GM12878 (cell line): Measurements from ENCODE around the gene DOK7. TPM values are rescaled to one million over a fixed set of nuclear protein-coding genes. Genes with fewer than 3 reads are reported as not detected.

ENCODE experiments used
- ATAC-seq: fragments of 200-7000 bp; cut with Tn5 transposase; 3 replicates; pipeline ENCODE4 v1.9.1; 2020; ENCODE audit warnings: mild to moderate bottlenecking, moderate library complexity
- BruUV-seq: library from RNA; stranded (reverse); fragments of 400-500 nt; replicated peaks from 2 replicates; lab custom pipeline; 2021; lab: Mats Ljungman, UMichigan
- CTCF ChIA-PET: fragments of 300-600 bp; sonication (Branson Sonifier 250); formaldehyde crosslinking; extraction: SDS; loops from one replicate; lab custom pipeline; 2021; ENCODE audit warnings: inconsistent platforms; lab: Yijun Ruan, JAX
- POLR2A ChIA-PET: fragments of 350-600 bp; formaldehyde crosslinking; extraction: SDS; loops from one replicate; lab custom pipeline; 2021; ENCODE audit warnings: inconsistent platforms; lab: Charles Lee
- RAD21 ChIA-PET: fragments of 300-600 bp; sonication (Branson Sonifier 250); formaldehyde crosslinking; loops from one replicate; lab custom pipeline; 2023; ENCODE audit warnings: antibody characterized with exemption; ENCODE audit not compliant: unreplicated experiment; lab: Charles Lee
- SMC1A ChIA-PET: fragments of 300-600 bp; sonication (Branson Sonifier 250); formaldehyde crosslinking; loops from one replicate; lab custom pipeline; 2023; ENCODE audit not compliant: unreplicated experiment, uncharacterized antibody; lab: Charles Lee
- DNase-seq: peaks from one replicate; pipeline ENCODE4 v3.0.0-alpha.2; 2011; ENCODE audit warnings: low read depth, low spot score
- FAIRE-seq: peaks from 3 replicates; lab custom pipeline; 2011; peaks lifted over from hg19 to GRCh38; lab: Jason Lieb, UNC
- H2AFZ ChIP-seq: 2 replicates; pipeline ENCODE4 v1.6.0; 2011; ENCODE audit warnings: low read depth, low read length, control low read depth; ENCODE audit not compliant: control insufficient read depth
- H3K27ac ChIP-seq: 2 replicates; pipeline ENCODE4 v1.5.1; 2011; ENCODE audit warnings: control low read depth; ENCODE audit not compliant: control insufficient read depth, insufficient read depth
- H3K27me3 ChIP-seq, 2 experiments: replicated peaks in 1 of 2; 2 replicates each; pipeline versions ENCODE4 v1.6.0 to v1.6.1; 2011; ENCODE audit warnings: low read length in 1 of 2; ENCODE audit not compliant: control insufficient read depth in 2 of 2, insufficient read depth in 2 of 2
- H3K36me3 ChIP-seq, 2 experiments: 2 replicates each; pipeline ENCODE4 v1.5.1; 2011; ENCODE audit warnings: low read length in 1 of 2; ENCODE audit not compliant: control insufficient read depth in 2 of 2, insufficient read depth in 2 of 2
- H3K4me1 ChIP-seq: 2 replicates; pipeline ENCODE4 v1.6.1; 2011; ENCODE audit warnings: mild to moderate bottlenecking, low read length, moderate library complexity, mixed read lengths; ENCODE audit not compliant: control insufficient read depth, insufficient read depth
- H3K4me2 ChIP-seq: 2 replicates; pipeline ENCODE4 v1.6.0; 2011; ENCODE audit warnings: control low read depth; ENCODE audit not compliant: control insufficient read depth, insufficient read depth
- H3K4me3 ChIP-seq: fragments of 200-600 bp; sonication (generic); 2 replicates; pipeline ENCODE4 v1.5.1; 2016
- H3K79me2 ChIP-seq: 2 replicates; pipeline ENCODE4 v1.6.0; 2011; ENCODE audit warnings: low read length; ENCODE audit not compliant: control insufficient read depth, insufficient read depth
- H3K9ac ChIP-seq: 2 replicates; pipeline ENCODE4 v1.8.0; 2011; ENCODE audit warnings: low read length, control low read depth, mixed read lengths; ENCODE audit not compliant: control insufficient read depth, insufficient read depth
- H3K9me3 ChIP-seq: replicated peaks from 3 replicates; pipeline ENCODE4 v1.5.1; 2011; ENCODE audit warnings: mild to moderate bottlenecking, low read length; ENCODE audit not compliant: control insufficient read depth, insufficient read depth
- H4K20me1 ChIP-seq: 2 replicates; pipeline ENCODE4 v1.6.0; 2011; ENCODE audit not compliant: control insufficient read depth, insufficient read depth
- CBX5 ChIP-seq: sonication (generic); IDR thresholded peaks from 2 replicates; pipeline ENCODE4 v1.6.1; 2016; ENCODE audit warnings: low read depth, moderate library complexity, mild to moderate bottlenecking, inconsistent platforms
- CREB1 ChIP-seq: IDR thresholded peaks from 2 replicates; pipeline ENCODE4 v1.6.1; 2012; ENCODE audit warnings: low read depth, mild to moderate bottlenecking, inconsistent platforms
- NKRF ChIP-seq: fragments of 450-650 bp; conservative IDR thresholded peaks from 2 replicates; pipeline ENCODE4 v1.6.1; 2017; ENCODE audit warnings: mild to moderate bottlenecking, moderate library complexity
- POLR2A ChIP-seq: IDR thresholded peaks from 2 replicates; pipeline ENCODE4 v1.6.1; 2011; ENCODE audit warnings: low read depth, mild to moderate bottlenecking, low read length
- POLR2AphosphoS2 ChIP-seq: IDR thresholded peaks from 2 replicates; pipeline ENCODE4 v1.6.1; 2011; ENCODE audit warnings: low read depth, mild to moderate bottlenecking, low read length, improper control_type of control experiment, moderate library complexity
- YY1 ChIP-seq: IDR thresholded peaks from 2 replicates; pipeline ENCODE4 v1.6.1; 2011; ENCODE audit warnings: low read depth, mild to moderate bottlenecking, low read length
- WGBS: methylation state at CpG from one replicate; pipeline ENCODE4 v1.1.6; 2016; ENCODE audit warnings: low lambda C conversion rate; ENCODE audit not compliant: insufficient replicate concordance, insufficient coverage; ENCODE audit errors: missing lambda C conversion rate; 5-methylcytosine and 5-hydroxymethylcytosine counted together
- in situ Hi-C: fragments of 300-500 bp; cut with MboI; formaldehyde crosslinking; loops from 9 replicates; pipeline ENCODE4 v1.14.3; 2018; ENCODE audit warnings: mixed read lengths
- intact Hi-C: fragments of 100-400 bp; cut with micrococcal nuclease; formaldehyde crosslinking; loops from one replicate; pipeline ENCODE4 v1.14.2; 2022; ENCODE audit not compliant: unreplicated experiment
- polyA plus RNA-seq, 11 experiments: library from polyadenylated mRNA; depleted of rRNA in 4 of 11; unstranded in 6 of 11; stranded (reverse) in 5 of 11; fragments of >200 nt; fragmentation: Nextera tagmentation in 4 of 11; fragmentation: Illumina TruSeq in 1 of 11; extraction: Ambion mirVana in 4 of 11; extraction: Trizol in 1 of 11; gene quantifications; 1 replicate in 1 of 11; 2 replicates in 10 of 11; pipeline versions ENCODE4 v1.2.1 to v1.2.3, GENCODE V29; 2011 to 2016; ENCODE audit warnings: inconsistent platforms in 2 of 11, missing spikeins in 2 of 11, low read depth in 1 of 11
- total RNA-seq, 4 experiments: library from RNA; depleted of rRNA in 3 of 4; stranded (reverse); fragments of >200 nt in 3 of 4; fragmentation: Illumina TruSeq in 1 of 4; extraction: Trizol in 1 of 4; gene quantifications; 2 replicates each; pipeline versions ENCODE4 v1.2.1 to v1.2.3, GENCODE V29; 2013 to 2021

Gene DOK7
- total and polyA plus RNA-seq, 10 of the 15 experiments (the other 5 are each of a cell fraction or from before 2014, with no cell fraction given): 0.04 to 0.46 (median 0.18) TPM; not detected in 4

GRCh38 chr4:3500634-3501101 is 37.6 kb downstream of the DOK7 start:
- Histone ChIP-seq H3K36me3 (peaks cover 0 to 3% of the 10 kb centered on the region in 2 experiments; a peak in 2 of 4 replicates), H3K9ac (no peak overlapping the region), H3K27me3 (no peaks in the 10 kb centered on the region), H3K9me3 (no peaks in the 10 kb centered on the region), H2AFZ (no peak overlapping the region), H3K27ac (no peak overlapping the region), H3K4me3 (no peak overlapping the region), H3K4me2 (no peak overlapping the region), H3K4me1 (no peaks in the 10 kb centered on the region), H3K79me2 (no peaks in the 10 kb centered on the region), H4K20me1 (no peaks in the 10 kb centered on the region)
- ChIA-PET CTCF (no interaction called here), POLR2A (no interaction called here), SMC1A (no interaction called here), RAD21 (no interaction called here)
- 0 out of 2 replicates have a peak, but pooled peaks have one; percentile 30 for TF ChIP-seq POLR2A
- TF ChIP-seq YY1: no peak
- no peak for TF ChIP-seq NKRF
- no peak for DNase-seq
- in situ Hi-C loops: no loop called here
- 66% methylated on average over 29 of the region's 29 CpGs for WGBS
- no peak for ATAC-seq
- no peak for FAIRE-seq
- no TSS peak for BruUV-seq
- intact Hi-C loops: no loop called here

- Histone ChIP-seq H3K4me2 (no peak overlapping the region), H3K4me3 (no peak overlapping the region), H3K4me1 (no peaks in the 10 kb centered on the region), H4K20me1 (no peaks in the 10 kb centered on the region), H3K9ac (no peak overlapping the region), H3K79me2 (no peaks in the 10 kb centered on the region), H3K27me3 (no peaks in the 10 kb centered on the region), H3K27ac (no peak overlapping the region), H2AFZ (no peak overlapping the region), H3K36me3 (peaks cover 0 to 3% of the 10 kb centered on the region in 2 experiments; a peak in 2 of 4 replicates), H3K9me3 (no peaks in the 10 kb centered on the region)
- TF ChIP-seq CREB1: no peak
- TF ChIP-seq CBX5: no peak
- TF ChIP-seq POLR2AphosphoS2: no peak
- FAIRE-seq (no peak), DNase-seq (no peak), ATAC-seq (no peak)
- ChIA-PET POLR2A (no interaction called here), RAD21 (no interaction called here), SMC1A (no interaction called here), CTCF (no interaction called here)
- in situ Hi-C loops (no loop called here), intact Hi-C loops (no loop called here)
- no TSS peak for BruUV-seq
- WGBS: 86% methylated on average over 24 of the region's 24 CpGs
Observed at GRCh38 chr4:3501126-3501824, 38.2 kb downstream of the DOK7 start.
